Mucosa of gallbladder (tissue), 1 donor: Measurements from ENCODE around the gene FIGNL2. TPM values are rescaled to one million over a fixed set of nuclear protein-coding genes. Genes with fewer than 3 reads are reported as not detected.
"Not testable (repeated sequence)": the region's sequence is repeated elsewhere in the genome, so short reads cannot be mapped to it uniquely, and the experiment has no call there.

Source experiments
- DNase-seq: peaks from one replicate; pipeline ENCODE4 v3.0.0-alpha.2; 2020; ENCODE audit warnings: low spot score
- total RNA-seq: library from RNA; stranded (reverse); gene quantifications from one replicate; pipeline ENCODE4 v1.2.1, GENCODE V29; 2021
- donor health status: DM: no; HTN: no; CAD: no.

The FIGNL2 gene, protein sequence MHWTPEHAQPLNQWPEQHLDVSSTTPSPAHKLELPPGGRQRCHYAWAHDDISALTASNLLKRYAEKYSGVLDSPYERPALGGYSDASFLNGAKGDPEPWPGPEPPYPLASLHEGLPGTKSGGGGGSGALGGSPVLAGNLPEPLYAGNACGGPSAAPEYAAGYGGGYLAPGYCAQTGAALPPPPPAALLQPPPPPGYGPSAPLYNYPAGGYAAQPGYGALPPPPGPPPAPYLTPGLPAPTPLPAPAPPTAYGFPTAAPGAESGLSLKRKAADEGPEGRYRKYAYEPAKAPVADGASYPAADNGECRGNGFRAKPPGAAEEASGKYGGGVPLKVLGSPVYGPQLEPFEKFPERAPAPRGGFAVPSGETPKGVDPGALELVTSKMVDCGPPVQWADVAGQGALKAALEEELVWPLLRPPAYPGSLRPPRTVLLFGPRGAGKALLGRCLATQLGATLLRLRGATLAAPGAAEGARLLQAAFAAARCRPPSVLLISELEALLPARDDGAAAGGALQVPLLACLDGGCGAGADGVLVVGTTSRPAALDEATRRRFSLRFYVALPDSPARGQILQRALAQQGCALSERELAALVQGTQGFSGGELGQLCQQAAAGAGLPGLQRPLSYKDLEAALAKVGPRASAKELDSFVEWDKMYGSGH
- 0.75 TPM for total RNA-seq

GRCh38 chr12:51848326-51848727 is at the start of gene FIGNL2:
Gene FIGNL2, minus strand, starts transcription at chr12:51848718. Its CDS starts 26,305 bp downstream, at chr12:51822413.
- DNase-seq: no peak

GRCh38 chr12:51897181-51897580 is 48.7 kb upstream of the FIGNL2 start:
- no peak for DNase-seq

DNA sequence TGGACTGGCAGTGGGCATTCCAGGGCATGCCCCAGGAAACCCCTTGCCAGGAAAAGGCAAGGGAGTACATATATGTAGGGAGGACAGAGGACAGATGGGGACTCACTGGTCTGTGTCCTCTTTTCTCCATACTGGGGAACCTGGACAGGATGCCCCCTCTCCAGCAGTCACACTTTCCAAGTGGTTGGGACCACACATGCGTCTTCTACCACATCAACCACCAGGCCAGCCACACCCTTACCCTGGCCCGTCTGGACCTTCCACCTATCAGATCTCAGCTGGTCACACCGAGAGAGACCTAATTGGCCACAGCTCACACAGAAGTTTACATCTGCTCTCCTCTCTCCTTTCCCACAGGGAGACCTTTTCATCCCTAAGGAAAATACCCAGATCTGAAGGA is 47.7 kb upstream of the FIGNL2 start:
- DNase-seq: no peak

DNA sequence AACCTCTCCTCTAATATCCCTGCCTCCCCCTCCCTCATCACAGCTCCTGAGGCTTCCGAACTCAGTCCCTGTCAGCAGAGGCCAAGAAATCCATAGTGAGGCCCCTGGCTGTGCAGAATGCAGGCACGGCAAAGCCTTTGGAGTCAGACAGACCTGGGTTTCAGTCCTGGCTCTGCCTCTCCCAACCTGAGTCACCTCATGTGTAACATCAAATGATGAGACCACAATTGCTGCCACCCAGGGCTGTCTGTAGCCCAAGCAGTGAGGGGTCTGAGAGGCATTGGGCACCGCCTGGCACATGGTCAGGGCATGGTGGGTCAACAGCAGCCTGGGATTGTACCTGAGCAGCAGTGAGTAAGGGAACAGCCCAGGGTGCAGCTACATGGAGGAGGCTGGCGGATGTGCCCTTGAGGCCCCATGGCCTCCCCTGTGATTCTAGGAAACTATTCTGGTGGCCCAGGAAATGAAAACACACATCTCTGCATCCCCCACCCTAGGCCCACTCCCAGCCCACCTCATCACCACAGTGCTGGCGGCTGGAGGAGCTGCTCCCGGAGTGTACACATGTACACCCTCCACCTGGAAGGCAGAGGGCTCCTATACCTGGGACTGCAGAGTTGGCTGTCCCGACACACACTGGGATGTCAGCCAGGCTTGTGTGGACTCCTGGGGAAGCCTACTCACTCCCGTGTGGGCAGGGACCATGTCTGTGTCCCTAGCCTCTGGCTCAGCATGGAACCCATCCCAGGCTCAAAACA is 47.0 kb upstream of the FIGNL2 start:
- DNase-seq: no peak

DNA sequence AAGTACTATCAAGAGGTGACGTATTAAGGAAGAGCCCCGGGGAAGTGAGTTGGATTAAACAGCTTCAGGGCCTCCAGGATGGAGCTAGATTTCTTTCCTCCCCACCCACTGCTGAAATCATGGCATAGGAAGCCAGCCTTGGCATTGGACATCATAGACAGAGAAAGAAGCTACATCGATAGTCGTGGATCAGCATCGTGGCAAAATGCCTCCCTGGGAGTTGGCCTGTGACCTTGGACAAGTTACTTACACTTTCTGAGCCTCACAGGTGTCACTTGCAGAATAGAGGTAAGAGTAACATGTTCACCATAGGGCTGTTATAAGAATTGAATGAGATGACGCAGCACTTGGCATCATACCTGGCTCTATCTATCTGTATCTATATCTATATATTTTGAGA is 45.3 kb upstream of the FIGNL2 start:
- no peak for DNase-seq

GRCh38 chr12:51891843-51892242 is 43.3 kb upstream of the FIGNL2 start:
- no peak for DNase-seq

DNA sequence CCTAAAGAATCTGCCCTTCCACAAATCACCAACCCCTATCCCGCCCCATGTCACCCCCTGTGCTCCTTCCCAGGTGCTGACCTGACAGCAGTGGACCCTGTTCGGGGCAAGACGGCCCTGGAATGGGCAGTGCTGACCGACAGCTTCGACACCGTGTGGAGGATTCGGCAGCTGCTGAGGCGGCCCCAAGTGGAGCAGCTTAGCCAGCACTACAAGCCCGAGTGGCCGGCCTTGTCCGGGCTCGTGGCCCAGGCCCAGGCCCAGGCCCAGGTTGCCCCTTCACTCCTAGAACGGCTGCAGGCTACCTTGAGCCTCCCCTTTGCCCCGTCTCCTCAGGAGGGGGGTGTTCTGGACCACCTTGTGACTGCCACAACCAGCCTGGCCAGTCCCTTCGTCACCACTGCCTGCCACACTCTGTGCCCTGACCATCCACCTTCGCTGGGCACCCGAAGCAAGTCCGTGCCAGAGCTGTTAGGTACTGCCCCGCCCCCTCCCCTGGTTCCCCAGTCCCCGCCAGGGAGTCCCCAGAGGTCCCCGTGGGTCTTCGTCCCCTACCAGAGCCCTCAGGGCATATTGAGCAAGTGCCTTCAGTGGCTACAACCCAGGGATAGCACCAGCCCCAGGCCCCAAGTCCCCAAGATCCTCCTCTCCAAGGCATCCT is 42.1 kb upstream of the FIGNL2 start:
- no peak for DNase-seq

DNA sequence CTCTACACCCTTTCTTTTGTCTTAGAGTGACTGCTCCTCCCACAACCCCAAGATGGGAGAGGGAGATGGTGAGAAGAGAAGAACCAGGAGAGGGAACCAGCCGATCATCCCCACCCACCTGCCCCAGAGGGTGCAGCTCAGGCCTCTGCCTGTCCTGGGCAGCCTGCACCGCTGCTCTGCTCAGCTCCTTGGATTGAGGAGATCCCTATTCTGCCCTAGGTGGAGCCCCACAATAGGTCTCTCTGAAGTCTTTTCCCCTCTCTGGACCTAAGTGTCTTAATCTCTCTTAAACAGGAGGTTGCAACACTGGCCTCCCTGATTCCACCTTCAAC is 41.6 kb upstream of the FIGNL2 start:
- no peak for DNase-seq

GRCh38 chr12:51889216-51890132 is 41.0 kb upstream of the FIGNL2 start:
- DNase-seq: no peak

GRCh38 chr12:51888316-51889215 is 40.0 kb upstream of the FIGNL2 start:
- DNase-seq: no peak

- no peak for DNase-seq
Observed at GRCh38 chr12:51887476-51888315, 39.2 kb upstream of the FIGNL2 start, which contains the start of gene ANKRD33. Gene ANKRD33, plus strand, starts transcription at chr12:51888103. Its CDS starts 84 bp downstream, at chr12:51888187.

- peak; percentile 81 for DNase-seq
Observed at GRCh38 chr12:51886021-51886710, 37.6 kb upstream of the FIGNL2 start.

GRCh38 chr12:51885294-51886020 is 36.9 kb upstream of the FIGNL2 start:
- not testable (repeated sequence) for DNase-seq

GRCh38 chr12:51884676-51885229 is 36.2 kb upstream of the FIGNL2 start:
- DNase-seq: no peak

DNA sequence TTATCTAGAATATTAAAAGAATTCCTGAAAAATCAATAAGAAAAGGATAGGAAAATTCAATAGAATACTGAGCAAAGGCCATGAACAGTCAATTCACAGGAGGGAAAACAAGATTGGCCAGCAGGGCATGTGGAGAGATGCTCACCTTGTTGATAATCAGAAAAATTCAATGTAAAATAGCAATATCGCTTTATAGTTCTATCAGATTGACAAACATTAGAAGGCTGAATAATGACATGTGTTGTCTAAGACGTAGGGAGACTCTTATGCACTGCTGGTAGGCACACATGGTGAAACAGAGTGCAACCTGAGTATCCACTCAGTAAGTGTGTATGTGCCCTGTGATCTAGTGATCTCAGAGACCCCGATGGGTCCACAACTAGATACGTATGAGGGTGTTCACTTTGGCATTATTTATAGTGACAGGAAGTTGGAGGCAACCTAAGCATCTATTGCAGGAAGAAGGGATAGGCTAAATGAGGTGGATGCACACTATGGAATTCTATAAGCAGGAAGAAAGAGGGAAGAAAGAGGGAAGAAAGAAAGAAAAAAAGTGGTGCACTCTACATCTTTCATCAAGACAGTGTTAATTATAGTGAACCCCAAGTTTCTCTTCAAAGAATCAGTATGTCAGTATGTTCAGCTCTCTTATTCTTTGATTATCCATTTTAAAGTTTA is 35.6 kb upstream of the FIGNL2 start:
- DNase-seq: no peak

DNA sequence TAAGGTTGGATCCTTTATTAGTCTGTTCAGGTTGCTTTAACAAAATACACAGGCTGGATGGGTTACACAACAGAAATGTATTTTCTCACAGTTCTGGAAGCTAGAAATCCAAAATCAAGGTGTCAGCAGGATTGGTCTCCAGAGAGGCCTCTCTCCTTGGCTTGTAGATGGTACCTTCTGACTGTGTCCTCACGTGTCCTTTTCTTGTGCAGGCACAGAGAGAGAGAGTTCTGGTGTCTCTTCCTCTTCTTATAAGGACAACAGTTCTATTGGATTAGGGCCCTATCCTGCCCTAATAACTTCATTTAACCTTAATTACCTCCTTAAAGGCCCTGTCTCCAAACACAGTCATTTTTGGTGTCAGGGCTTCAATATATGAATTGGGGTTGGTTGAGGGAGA is 34.8 kb upstream of the FIGNL2 start:
- DNase-seq: no peak

GRCh38 chr12:51879102-51879501 is 30.6 kb upstream of the FIGNL2 start:
- DNase-seq: no peak
